T47D (cell line): ENCODE measurements around the gene SLC25A31.
A peak's percentile ranks its signal among the peaks of the same experiment; 100 is the strongest.

Experiments used
- DNase-seq, 2 experiments: peaks; one replicate each; pipeline versions ENCODE4 v3.0.0 to v3.0.0-alpha.2; 2011 to 2012; ENCODE audit warnings: low read depth in 1 of 2, low spot score in 1 of 2
- JUND ChIP-seq: IDR thresholded peaks from 2 replicates; pipeline ENCODE4 v1.6.1; 2012; ENCODE audit warnings: low read depth
- in situ Hi-C: cut with HindIII; loops from 2 replicates; pipeline ENCODE4 v1.10.0; 2016; ENCODE audit warnings: low sequenced_read_pairs, low pct_unique_long_range_greater_than_20kb

The SLC25A31 gene

DNA sequence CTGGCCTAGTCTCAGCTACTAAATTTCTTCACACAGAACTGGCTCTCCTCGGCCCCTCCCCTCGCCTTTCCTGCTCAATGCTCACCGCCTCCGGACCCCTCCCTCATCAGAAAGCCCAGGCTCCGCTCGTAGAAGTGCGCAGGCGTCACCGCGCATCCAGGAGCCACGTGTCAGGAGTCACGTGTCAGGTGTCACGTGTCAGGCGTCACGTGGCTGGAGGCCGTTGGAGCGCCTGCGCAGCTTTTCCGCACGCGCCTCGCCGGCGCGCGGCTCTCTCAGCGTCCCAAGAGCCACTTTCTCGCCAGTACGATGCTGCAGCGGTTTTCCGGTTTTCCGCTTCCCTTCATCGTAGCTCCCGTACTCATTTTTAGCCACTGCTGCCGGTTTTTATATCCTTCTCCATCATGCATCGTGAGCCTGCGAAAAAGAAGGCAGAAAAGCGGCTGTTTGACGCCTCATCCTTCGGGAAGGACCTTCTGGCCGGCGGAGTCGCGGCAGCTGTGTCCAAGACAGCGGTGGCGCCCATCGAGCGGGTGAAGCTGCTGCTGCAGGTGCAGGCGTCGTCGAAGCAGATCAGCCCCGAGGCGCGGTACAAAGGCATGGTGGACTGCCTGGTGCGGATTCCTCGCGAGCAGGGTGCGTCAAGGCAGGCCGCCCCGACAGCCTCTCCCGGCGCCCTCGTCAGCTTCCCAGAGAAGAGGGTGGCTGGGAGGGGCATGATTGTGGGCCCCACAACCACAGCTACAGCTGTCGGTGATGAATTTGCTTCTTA is at the start of gene SLC25A31:
Gene SLC25A31 (plus strand): TSS at position 259 of the 772 bp plus-strand sequence. CDS start 146 bp downstream, at position 405.
- no peak for DNase-seq
- in situ Hi-C loops: no loop called here
- no peak for TF ChIP-seq JUND

- no peak for DNase-seq
- in situ Hi-C loops: no loop called here
- no peak for TF ChIP-seq JUND
Observed at GRCh38 chr4:127685292-127685691, 44.9 kb upstream of the SLC25A31 start.

DNA sequence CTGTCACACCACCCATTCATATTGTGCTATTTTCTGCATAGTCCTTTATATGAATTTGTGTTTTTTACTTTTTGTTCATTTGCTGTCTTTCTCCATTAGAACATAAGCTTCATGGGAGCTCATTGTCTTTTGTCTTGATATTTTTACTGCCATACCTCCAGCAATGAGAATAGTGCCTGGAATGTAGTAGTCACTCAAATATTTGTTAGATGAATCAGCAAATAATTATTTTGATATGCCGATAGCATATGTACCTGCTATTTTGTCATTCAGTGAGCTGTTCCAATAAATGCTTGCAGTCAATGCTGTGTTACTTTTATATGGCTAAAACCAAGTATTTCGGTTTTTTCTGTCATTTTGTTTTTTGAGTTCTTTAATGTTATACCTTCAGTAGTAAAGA is 43.5 kb upstream of the SLC25A31 start:
- in situ Hi-C loops: no loop called here
- no peak for TF ChIP-seq JUND
- no peak for DNase-seq

DNA sequence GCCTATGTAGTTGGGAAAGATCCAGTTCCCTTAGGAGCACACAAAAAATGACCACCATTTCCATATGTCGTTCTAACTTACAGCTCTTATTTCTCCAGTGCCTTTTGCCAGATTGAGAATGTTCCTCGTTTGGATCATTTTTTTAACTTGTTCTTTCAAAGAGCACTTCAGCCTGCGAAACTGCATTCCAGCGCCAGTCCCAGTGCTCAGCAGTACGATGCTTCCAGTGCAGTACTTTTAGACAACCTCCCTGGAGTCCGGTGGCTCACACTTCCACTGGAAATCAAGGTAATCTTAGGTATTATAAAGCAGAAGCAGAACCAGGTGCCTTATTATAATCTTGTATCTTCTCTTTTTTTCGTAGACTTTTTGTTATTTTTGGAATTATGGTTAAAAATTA is 42.6 kb upstream of the SLC25A31 start:
- in situ Hi-C loops: no loop called here
- DNase-seq: no peak
- no peak for TF ChIP-seq JUND

- TF ChIP-seq JUND: no peak
- no peak for DNase-seq
- in situ Hi-C loops: no loop called here
Observed at GRCh38 chr4:127698789-127699200, 31.4 kb upstream of the SLC25A31 start.

GRCh38 chr4:127708985-127709384 is 21.2 kb upstream of the SLC25A31 start:
- in situ Hi-C loops: no loop called here
- TF ChIP-seq JUND: no peak
- peak in 1 of 2 experiments; percentile 26 for DNase-seq

GRCh38 chr4:127709456-127709855 is 20.7 kb upstream of the SLC25A31 start:
- no peak for DNase-seq
- TF ChIP-seq JUND: no peak
- in situ Hi-C loops: no loop called here

DNA sequence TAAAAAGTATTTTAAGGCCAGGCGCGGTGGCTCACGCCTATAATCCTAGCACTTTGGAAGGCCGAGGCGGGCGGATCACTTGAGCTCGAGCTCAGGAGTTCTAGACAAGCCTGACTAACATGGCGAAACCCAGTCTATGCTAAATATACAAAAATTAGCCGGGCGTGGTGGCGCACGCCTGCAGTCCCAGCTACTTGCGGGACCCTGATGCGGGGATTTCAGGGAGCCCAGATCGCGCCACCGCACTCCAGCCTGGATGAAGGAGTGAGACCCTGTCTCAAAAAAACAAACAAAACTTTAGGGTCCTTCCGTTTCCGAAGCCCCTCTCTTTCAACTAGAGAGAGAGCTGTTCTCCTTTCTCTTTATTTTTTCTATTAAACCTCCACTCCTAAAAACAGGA is 1.2 kb downstream of the SLC25A31 start:
- TF ChIP-seq JUND: no peak
- in situ Hi-C loops: no loop called here
- no peak for DNase-seq

DNA sequence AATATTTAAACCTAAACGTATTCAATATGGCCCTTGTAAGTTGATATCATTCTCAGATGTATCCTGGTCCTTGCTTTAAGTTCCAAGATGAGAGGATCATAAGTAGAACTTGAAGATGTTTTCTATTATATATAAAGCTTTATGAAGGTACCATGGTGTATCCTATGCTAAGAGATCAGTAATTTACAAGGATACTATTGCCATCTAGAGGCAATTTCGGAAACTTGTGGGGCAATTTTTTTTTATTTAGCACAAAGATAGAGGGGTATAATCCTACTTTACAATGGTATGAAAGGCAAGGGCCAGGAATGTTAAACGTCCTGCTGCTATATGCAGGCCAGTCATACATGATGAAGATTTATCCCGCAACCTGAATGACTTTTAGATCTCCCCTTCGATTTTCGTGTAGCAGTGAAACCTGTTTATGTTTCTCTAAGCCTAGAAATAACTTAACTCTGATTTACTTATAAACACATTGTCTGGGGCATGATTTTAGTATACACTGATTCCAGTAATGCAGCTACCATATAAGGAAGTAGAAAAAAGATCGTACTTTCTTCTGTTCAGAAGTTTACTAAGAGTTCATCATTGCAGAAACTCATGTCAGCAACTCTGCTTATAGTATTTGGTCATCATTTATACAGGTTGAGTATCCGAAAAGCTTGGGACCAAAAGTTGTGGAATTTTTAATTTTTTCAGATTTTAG is 2.6 kb downstream of the SLC25A31 start:
- TF ChIP-seq JUND: no peak
- DNase-seq: peak; percentile 54 to 59
- in situ Hi-C loops: no loop called here

DNA sequence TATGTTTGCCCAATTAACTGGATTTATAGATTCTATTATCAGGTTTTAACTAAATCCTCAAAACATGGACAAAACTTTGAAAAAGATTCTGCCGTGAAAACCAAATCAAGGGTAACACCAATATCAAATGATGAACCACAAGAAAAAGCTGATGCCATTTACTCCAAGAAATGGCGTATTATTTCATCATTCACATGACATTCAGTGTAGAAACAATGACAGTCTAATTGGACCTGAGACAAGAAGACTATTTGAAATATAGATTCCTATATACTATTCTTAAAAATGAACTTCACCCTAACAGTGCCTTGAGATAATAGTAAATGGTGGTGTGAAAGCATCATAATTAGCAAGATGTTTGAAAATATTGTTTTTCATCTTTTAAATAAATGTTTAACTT is 4.8 kb downstream of the SLC25A31 start:
- DNase-seq: no peak
- no peak for TF ChIP-seq JUND
- in situ Hi-C loops: no loop called here

DNA sequence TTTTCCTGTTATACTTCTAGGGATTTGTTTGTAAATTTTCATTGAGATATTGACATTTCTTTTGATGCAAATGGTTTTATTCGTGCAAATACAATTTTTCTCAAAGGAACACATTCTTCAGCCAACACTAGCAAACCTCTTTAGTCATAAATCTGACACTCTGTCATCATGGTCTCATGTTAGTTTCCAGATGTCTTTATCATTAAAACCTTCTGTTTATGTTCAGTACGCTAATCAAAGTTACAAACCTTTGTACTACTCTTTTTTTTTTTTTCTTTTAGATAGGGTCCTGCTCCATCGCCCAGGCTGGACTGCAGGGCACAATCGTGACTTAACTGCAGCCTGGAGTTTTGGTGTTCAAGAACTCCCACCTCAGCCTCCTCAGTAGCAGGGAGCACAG is 7.1 kb downstream of the SLC25A31 start:
- in situ Hi-C loops: no loop called here
- TF ChIP-seq JUND: no peak
- no peak for DNase-seq

GRCh38 chr4:127741247-127741646 is 11.0 kb downstream of the SLC25A31 start:
- TF ChIP-seq JUND: no peak
- no peak for DNase-seq
- in situ Hi-C loops: no loop called here

- TF ChIP-seq JUND: no peak
- in situ Hi-C loops: no loop called here
Observed at GRCh38 chr4:127747883-127748282, 17.7 kb downstream of the SLC25A31 start.

DNA sequence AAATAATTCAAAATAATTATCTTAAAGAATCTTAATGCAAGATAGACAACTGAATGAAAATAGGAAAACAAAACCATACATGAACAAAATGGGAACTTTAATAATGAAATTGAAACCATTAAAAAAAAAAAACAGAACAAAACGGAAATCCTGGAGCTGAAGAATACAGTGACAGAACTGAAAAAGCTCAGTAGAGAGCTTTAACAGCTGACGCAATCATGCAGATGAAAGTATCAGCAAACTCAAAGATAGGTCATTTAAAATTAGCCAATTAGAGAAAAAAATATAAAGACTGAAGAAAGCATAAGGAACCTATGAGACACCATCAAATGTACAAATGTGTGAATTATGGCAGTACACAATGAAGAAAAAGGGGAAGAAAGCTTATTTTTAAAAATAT is 18.8 kb downstream of the SLC25A31 start:
- TF ChIP-seq JUND: no peak
- in situ Hi-C loops: no loop called here
- DNase-seq: no peak

More at GRCh38 chr4:127747883-127748282, 17.7 kb downstream of the SLC25A31 start:
- DNase-seq: no peak
